K562 (cell line): Measurements from ENCODE around the gene TMEM150A. TPM values are rescaled to one million over a fixed set of nuclear protein-coding genes. Genes with fewer than 3 reads are reported as not detected.

Experiments used
- ARHGAP35 ChIP-seq: fragments of 450-650 bp; IDR thresholded peaks from 2 replicates; pipeline ENCODE4 v1.6.1; 2018; ENCODE audit not compliant: partially characterized antibody
- BMI1 ChIP-seq: fragments of 150-350 bp; IDR thresholded peaks from 2 replicates; pipeline ENCODE4 v1.6.1; 2014; ENCODE audit warnings: low read length
- CBFA2T3 ChIP-seq: fragments of 450-650 bp; IDR thresholded peaks from 2 replicates; pipeline ENCODE4 v1.6.1; 2017
- CREB3L1 ChIP-seq: fragments of 450-650 bp; IDR thresholded peaks from 2 replicates; pipeline ENCODE4 v1.6.1; 2014; ENCODE audit warnings: low read depth, mild to moderate bottlenecking, moderate library complexity, borderline replicate concordance
- EHMT2 ChIP-seq: fragments of 450-650 bp; IDR thresholded peaks from 2 replicates; pipeline ENCODE4 v1.6.1; 2018; ENCODE audit warnings: antibody characterized with exemption
- ELF2 ChIP-seq: fragments of 250-450 bp; sonication (Bioruptor Pico); IDR thresholded peaks from 2 replicates; pipeline ENCODE4 v1.5.0; 2021; ENCODE audit warnings: mild to moderate bottlenecking
- HMBOX1 ChIP-seq: sonication (generic); IDR thresholded peaks from 2 replicates; pipeline ENCODE4 v1.6.1; 2016
- HNRNPL ChIP-seq: fragments of 200-400 bp; formaldehyde crosslinking; IDR thresholded peaks from 2 replicates; pipeline ENCODE4 v1.6.1; 2017; ENCODE audit warnings: low read depth, mild to moderate bottlenecking, low read length
- MCM2 ChIP-seq: fragments of 450-650 bp; IDR thresholded peaks from 2 replicates; pipeline ENCODE4 v1.6.1; 2017; ENCODE audit warnings: low read depth, mild to moderate bottlenecking
- MLLT1 ChIP-seq, 2 experiments: fragments of 450-650 bp; IDR thresholded peaks; 2 replicates each; pipeline ENCODE4 v1.6.1; 2016
- NFE2L1 ChIP-seq: fragments of 450-650 bp; IDR thresholded peaks from 2 replicates; pipeline ENCODE4 v1.6.1; 2016; ENCODE audit warnings: missing genetic modification characterization, low read depth, mild to moderate bottlenecking, missing compliant biosample characterization, moderate library complexity, borderline replicate concordance
- NFIC ChIP-seq: fragments of 450-650 bp; IDR thresholded peaks from 2 replicates; pipeline ENCODE4 v1.6.1; 2017; ENCODE audit warnings: mild to moderate bottlenecking, inconsistent platforms
- NFXL1 ChIP-seq: fragments of 450-650 bp; formaldehyde crosslinking; IDR thresholded peaks from 2 replicates; pipeline ENCODE4 v1.4.0; 2021; ENCODE audit warnings: mild to moderate bottlenecking
- PHB2 ChIP-seq: fragments of 450-650 bp; IDR thresholded peaks from 2 replicates; pipeline ENCODE4 v1.6.1; 2017; ENCODE audit warnings: low read depth
- PURB ChIP-seq: sonication (generic); formaldehyde crosslinking; IDR thresholded peaks from 2 replicates; pipeline ENCODE4 v1.9.0; 2021; ENCODE audit warnings: low read depth, mild to moderate bottlenecking, missing genetic modification reagents
- SAFB ChIP-seq: fragments of 200-400 bp; formaldehyde crosslinking; IDR thresholded peaks from 2 replicates; pipeline ENCODE4 v1.6.1; 2017; ENCODE audit warnings: low read depth, low read length, borderline replicate concordance
- SNAPC5 ChIP-seq: fragments of 250-450 bp; sonication (Bioruptor Pico); IDR thresholded peaks from 2 replicates; pipeline ENCODE4 v1.8.0; 2021; ENCODE audit warnings: moderate library complexity, mild to moderate bottlenecking, inconsistent platforms
- SPI1 ChIP-seq: IDR thresholded peaks from 2 replicates; pipeline ENCODE4 v1.6.1; 2011; ENCODE audit warnings: low read depth, low read length, control low read depth, borderline replicate concordance
- SRSF9 ChIP-seq: fragments of 200-400 bp; formaldehyde crosslinking; IDR thresholded peaks from 2 replicates; pipeline ENCODE4 v1.6.1; 2017; ENCODE audit warnings: low read depth, low read length, borderline replicate concordance
- TCF3 ChIP-seq: sonication (generic); formaldehyde crosslinking; IDR thresholded peaks from 2 replicates; pipeline ENCODE4 v1.4.0; 2020; ENCODE audit warnings: mild to moderate bottlenecking, missing genetic modification reagents
- WHSC1 ChIP-seq: IDR thresholded peaks from one replicate; pipeline ENCODE4 v1.6.1; 2012; ENCODE audit warnings: low read length, control low read depth, inconsistent platforms
- YY1 ChIP-seq, 3 experiments: IDR thresholded peaks; 2 replicates each; pipeline ENCODE4 v1.6.1; 2011; ENCODE audit warnings: low read length in 2 of 3, mild to moderate bottlenecking in 2 of 3, moderate library complexity in 2 of 3, borderline replicate concordance in 1 of 3, control low read depth in 1 of 3, low read depth in 1 of 3; ENCODE audit not compliant: insufficient read depth in 3 of 3, insufficient replicate concordance in 2 of 3, control insufficient read depth in 1 of 3, insufficient read length in 1 of 3; ENCODE audit errors: extremely low read depth in 1 of 3
- ZNF197 ChIP-seq: fragments of 200-800 bp; sonication (Bioruptor generic); IDR thresholded peaks from 2 replicates; pipeline ENCODE4 v1.6.1; 2016; ENCODE audit warnings: low read depth, missing genetic modification characterization, missing compliant biosample characterization
- ZNF324 ChIP-seq: fragments of 250-450 bp; sonication (Bioruptor Pico); IDR thresholded peaks from 2 replicates; pipeline ENCODE4 v1.4.0; 2020; ENCODE audit warnings: mild to moderate bottlenecking
- ZNF511 ChIP-seq: sonication (generic); formaldehyde crosslinking; IDR thresholded peaks from 2 replicates; pipeline ENCODE4 v1.8.0; 2022; ENCODE audit warnings: mild to moderate bottlenecking, missing genetic modification reagents
- ZZZ3 ChIP-seq: fragments of 450-650 bp; IDR thresholded peaks from 2 replicates; pipeline ENCODE4 v1.6.1; 2016; ENCODE audit warnings: antibody characterized with exemption, mild to moderate bottlenecking, moderate library complexity
- polyA plus RNA-seq, 8 experiments: library from polyadenylated mRNA; depleted of rRNA in 4 of 8; stranded (reverse) in 5 of 8; unstranded in 3 of 8; fragments of >200 nt; fragmentation: Nextera tagmentation in 2 of 8; fragmentation: Illumina TruSeq in 1 of 8; extraction: Ambion mirVana in 2 of 8; extraction: Trizol in 1 of 8; gene quantifications; 2 replicates each; pipeline versions ENCODE4 v1.2.1 to v1.2.3, GENCODE V29; 2011 to 2014; ENCODE audit warnings: inconsistent platforms in 1 of 8, missing spikeins in 1 of 8
- total RNA-seq, 7 experiments: library from RNA; depleted of rRNA in 6 of 7; stranded (reverse); fragments of >200 nt in 6 of 7; fragmentation: Illumina TruSeq in 2 of 7; extraction: Trizol in 2 of 7; gene quantifications; 2 replicates each; pipeline versions ENCODE4 v1.2.1 to v1.2.3, GENCODE V29; 2011 to 2021; ENCODE audit warnings: low replicate concordance in 1 of 7

TMEM150A gene
- total and polyA plus RNA-seq, 9 of the 15 experiments (the other 6 are each of a cell fraction or from before 2014, with no cell fraction given) = 3.9 to 17.1 (median 8.4) TPM

- no peak for TF ChIP-seq SRSF9
- TF ChIP-seq HNRNPL = no peak
- no peak for TF ChIP-seq NFE2L1 (tag)
- no peak for TF ChIP-seq ARHGAP35
- no peak for TF ChIP-seq PHB2
- TF ChIP-seq ZNF324 = no peak
- TF ChIP-seq BMI1 = no peak
- TF ChIP-seq CBFA2T3 = no peak
- TF ChIP-seq ZZZ3 = no peak
- TF ChIP-seq SPI1 = peak; percentile 81
- TF ChIP-seq SAFB = no peak
- peak; percentile 76 for TF ChIP-seq ELF2 (CRISPR knock-in tag)
- no peak for TF ChIP-seq CREB3L1
- TF ChIP-seq HMBOX1 = no peak
- no peak for TF ChIP-seq WHSC1
- no peak for TF ChIP-seq NFXL1 (CRISPR knock-in tag)
- peak; percentile 51 for TF ChIP-seq NFIC
- TF ChIP-seq EHMT2 = 0 out of 2 replicates have a peak, but pooled peaks have one; percentile 18
- peak; percentile 44 to 71; a peak in 2 of 4 replicates for TF ChIP-seq MLLT1 (IDR thresholded peaks at IDR 0.05)
- TF ChIP-seq TCF3 (CRISPR knock-in tag) = peak; percentile 14; the same call in 1 of the 2 replicates
- TF ChIP-seq MCM2 = no peak
- no peak for TF ChIP-seq SNAPC5 (CRISPR knock-in tag)
- no peak for TF ChIP-seq ZNF511
- peak; percentile 47 to 92 (median 85) for TF ChIP-seq YY1 (IDR thresholded peaks at IDR 0.05; ENCODE audit: borderline replicate concordance in 1 of 3, control insufficient read depth in 1 of 3, extremely low read depth in 1 of 3, insufficient read depth in 3 of 3, insufficient read length in 1 of 3, insufficient replicate concordance in 2 of 3, low read depth in 1 of 3, low read length in 2 of 3)
- no peak for TF ChIP-seq PURB
- no peak for TF ChIP-seq ZNF197 (CRISPR knock-in tag)
These were observed 7.0 kb downstream of the TMEM150A start, which contains the start of gene RNF181 (continued) for GRCh38 chr2:85595301-85596025.
